HG02588 (cell line): ENCODE results near the gene TSPO2.
A peak's percentile ranks its signal among the peaks of the same experiment; 100 is the strongest.

ENCODE experiments used
- ATAC-seq: cut with Tn5 transposase; IDR thresholded peaks from one replicate; pipeline ENCODE4 v1.9.1; 2021; ENCODE audit warnings: mild to moderate bottlenecking, moderate library complexity; ENCODE audit not compliant: unreplicated experiment

Gene TSPO2

GRCh38 chr6:41027241-41027640, 15.0 kb upstream of the TSPO2 start:
- no peak for ATAC-seq

- peak; percentile 91 for ATAC-seq
Observed at GRCh38 chr6:41027799-41028560, 14.3 kb upstream of the TSPO2 start.

GRCh38 chr6:41028561-41029412, 13.5 kb upstream of the TSPO2 start:
- ATAC-seq: peak; percentile 19

GRCh38 chr6:41032830-41033229, 9.4 kb upstream of the TSPO2 start:
- ATAC-seq: no peak

GRCh38 chr6:41033776-41034175, 8.5 kb upstream of the TSPO2 start:
- ATAC-seq: no peak

- no peak for ATAC-seq
Observed at GRCh38 chr6:41036186-41036585, 6.1 kb upstream of the TSPO2 start.

GRCh38 chr6:41036601-41037000, 5.7 kb upstream of the TSPO2 start:
- ATAC-seq: no peak

- no peak for ATAC-seq
Observed at GRCh38 chr6:41037107-41037900, 5.0 kb upstream of the TSPO2 start.

- no peak for ATAC-seq
Observed at GRCh38 chr6:41038205-41038604, 4.1 kb upstream of the TSPO2 start.

- no peak for ATAC-seq
Observed at GRCh38 chr6:41039060-41039998, 2.9 kb upstream of the TSPO2 start, which contains the start of gene UNC5CL. TSS of gene UNC5CL (minus strand) at chr6:41039221. CDS start at chr6:41035074, 4,147 bp downstream.

- no peak for ATAC-seq
Observed at GRCh38 chr6:41040101-41040939, 1.9 kb upstream of the TSPO2 start.

- no peak for ATAC-seq
Observed at GRCh38 chr6:41040940-41041536, 1.2 kb upstream of the TSPO2 start.

- ATAC-seq: no peak
Observed at GRCh38 chr6:41043151-41043550, 884 bp downstream of the TSPO2 start.

- no peak for ATAC-seq
Observed at GRCh38 chr6:41045664-41046063, 3.4 kb downstream of the TSPO2 start.

GRCh38 chr6:41046084-41046483, 3.8 kb downstream of the TSPO2 start:
- ATAC-seq: no peak

- no peak for ATAC-seq
Observed at GRCh38 chr6:41047306-41047705, 5.0 kb downstream of the TSPO2 start.

GRCh38 chr6:41047745-41048732, 5.8 kb downstream of the TSPO2 start:
- no peak for ATAC-seq

GRCh38 chr6:41049521-41049920, 7.3 kb downstream of the TSPO2 start:
- no peak for ATAC-seq
